Muscle of leg (tissue), 11 donors: Measurements from ENCODE around the gene NOG. TPM values are rescaled to one million over a fixed set of nuclear protein-coding genes. Genes with fewer than 3 reads are reported as not detected.

Experiments used
- DNase-seq: peaks from one replicate; pipeline ENCODE4 v3.0.0; 2013
- H3K27ac ChIP-seq: one replicate; pipeline ENCODE4 v1.5.1; 2013; ENCODE audit warnings: mild to moderate bottlenecking, low read length, control low read depth
- H3K27me3 ChIP-seq: one replicate; pipeline ENCODE4 v1.6.1; 2013; ENCODE audit warnings: low read length; ENCODE audit not compliant: control insufficient read depth, insufficient read depth
- H3K36me3 ChIP-seq: one replicate; pipeline ENCODE4 v1.6.1; 2013; ENCODE audit warnings: low read length; ENCODE audit not compliant: control insufficient read depth, insufficient read depth
- H3K4me1 ChIP-seq: one replicate; pipeline ENCODE4 v1.6.1; 2013; ENCODE audit warnings: low read length; ENCODE audit not compliant: control insufficient read depth, insufficient read depth
- H3K4me3 ChIP-seq: one replicate; pipeline ENCODE4 v1.5.1; 2013; ENCODE audit warnings: low read length, control low read depth
- H3K9me3 ChIP-seq: replicated peaks from 2 replicates; pipeline ENCODE4 v1.6.1; 2013; ENCODE audit warnings: low read depth, low read length; ENCODE audit not compliant: control insufficient read depth
- WGBS: methylation state at CpG from one replicate; pipeline ENCODE4 v1.1.5; 2013; ENCODE audit warnings: missing lambda C conversion rate; ENCODE audit not compliant: insufficient coverage; 5-methylcytosine and 5-hydroxymethylcytosine counted together
- polyA plus RNA-seq, 8 donors: library from polyadenylated mRNA; unstranded; fragments of 120-200 nt; gene quantifications; one replicate each; pipeline versions ENCODE4 v1.2.1 to v1.2.3, GENCODE V29; 2013; ENCODE audit warnings: inconsistent platforms in 1 of 8, low replicate concordance in 1 of 8; ENCODE audit not compliant: insufficient read length in 8 of 8, insufficient read depth in 1 of 8
- total RNA-seq: library from RNA; stranded (reverse); fragments of 120-200 nt; gene quantifications from one replicate; pipeline ENCODE4 v1.2.4, GENCODE V29; 2013

Gene NOG
- total and polyA plus RNA-seq, 9 donors, result 3.9 to 6.7 (median 4.4) TPM

DNA sequence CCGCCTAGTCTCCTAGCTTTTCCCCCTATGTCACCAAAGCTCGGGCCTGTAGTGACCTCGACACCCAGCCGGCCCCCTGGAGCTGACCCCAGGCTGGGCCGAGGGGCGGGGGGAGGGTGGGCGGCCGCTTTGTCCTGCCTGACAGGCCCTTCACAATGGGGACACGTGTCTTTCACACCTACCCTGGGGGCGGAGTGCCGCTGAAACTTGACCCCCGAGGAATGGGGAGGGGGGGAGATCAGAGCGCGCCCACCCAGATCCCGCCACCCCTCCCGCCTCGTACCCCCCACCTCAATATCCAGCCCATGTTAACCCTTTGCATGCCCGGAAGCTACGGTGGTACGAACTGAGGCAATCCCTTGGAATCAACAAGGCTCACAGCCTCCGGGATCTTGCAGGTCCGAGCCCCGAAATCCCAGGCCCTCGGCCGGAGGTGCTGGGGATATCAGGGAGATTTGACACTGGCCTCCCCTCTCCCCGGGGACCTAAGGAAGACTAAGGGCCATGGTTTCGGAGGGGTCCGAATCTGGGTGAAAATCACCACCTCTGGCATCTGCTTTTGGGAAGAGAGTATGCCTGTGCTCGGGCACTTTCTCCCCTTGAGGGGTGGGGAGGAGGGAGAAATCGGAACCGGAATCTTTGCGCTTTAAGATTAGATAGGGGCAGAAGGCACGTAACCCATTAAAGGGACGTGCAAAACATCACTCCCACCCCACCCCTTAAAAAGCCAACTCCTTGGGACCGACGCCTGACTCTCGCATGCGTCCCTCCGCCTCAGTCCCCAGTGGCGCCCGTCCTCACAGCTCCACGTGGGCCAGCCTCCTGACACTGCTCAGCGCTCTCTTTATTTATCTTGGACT, 2.6 kb downstream of the NOG start:
- no peaks in the 10 kb centered on the region for H3K9me3 ChIP-seq
- no peaks in the 10 kb centered on the region for H3K36me3 ChIP-seq
- 0% methylated on average over 15 of the region's 43 CpGs for WGBS
- H3K4me1 ChIP-seq, result peaks cover 45% of the 10 kb centered on the region
- H3K27ac ChIP-seq, result peak overlapping the region; percentile 65
- peak; percentile 16 for DNase-seq
- H3K27me3 ChIP-seq, result peaks cover 55% of the 10 kb centered on the region
- H3K4me3 ChIP-seq, result peak overlapping the region; percentile 15

DNA sequence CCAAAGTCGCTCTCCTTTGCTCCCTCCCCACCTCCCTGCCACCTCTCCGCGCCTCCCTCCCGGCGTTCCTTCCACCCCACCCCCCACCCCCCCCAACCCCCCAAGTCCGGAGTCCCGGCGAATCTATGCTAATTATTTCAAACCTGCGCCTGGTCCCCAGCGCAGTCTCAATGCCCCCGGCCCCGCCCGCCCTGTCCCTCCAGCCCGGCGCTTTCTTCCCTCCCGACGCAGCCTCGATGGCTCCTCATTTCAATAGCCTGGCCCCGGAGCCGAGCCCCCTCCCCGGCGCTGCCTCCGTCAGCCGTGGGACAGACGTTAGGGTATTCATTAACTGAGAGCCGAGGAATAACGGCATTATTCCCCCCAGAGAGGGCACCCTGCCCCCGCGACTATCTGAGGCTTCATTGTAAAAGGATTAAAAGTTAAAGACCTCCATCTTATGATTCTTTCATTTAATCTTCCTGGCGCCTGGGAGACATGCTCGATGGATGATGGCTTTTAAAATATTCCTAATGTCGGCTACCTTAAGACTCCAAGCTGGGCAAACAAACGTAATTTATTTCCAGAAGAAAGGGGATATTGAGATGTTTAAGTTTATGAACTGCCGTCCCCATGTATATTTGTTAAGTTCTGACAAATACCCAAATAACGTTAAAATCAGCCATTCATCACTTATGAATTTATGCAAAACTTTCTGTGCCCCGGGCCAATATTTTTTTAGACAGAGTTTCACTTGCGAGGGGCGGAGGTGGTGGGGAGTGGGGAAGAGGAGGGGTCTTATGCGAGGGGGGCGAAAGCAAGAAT, 3.4 kb downstream of the NOG start:
- no peaks in the 10 kb centered on the region for H3K9me3 ChIP-seq
- H3K4me1 ChIP-seq, result peaks cover 45% of the 10 kb centered on the region
- peak overlapping the region; percentile 67 for H3K27ac ChIP-seq
- DNase-seq, result peak; percentile 32
- peak overlapping the region; percentile 38 for H3K4me3 ChIP-seq
- H3K36me3 ChIP-seq, result no peaks in the 10 kb centered on the region
- WGBS, result 0% methylated on average over 9 of the region's 40 CpGs
- peaks cover 52% of the 10 kb centered on the region for H3K27me3 ChIP-seq

- peak overlapping the region; percentile 69 for H3K27ac ChIP-seq
- H3K27me3 ChIP-seq, result peaks cover 47% of the 10 kb centered on the region
- H3K4me1 ChIP-seq, result peaks cover 43% of the 10 kb centered on the region
- peak overlapping the region; percentile 38 for H3K4me3 ChIP-seq
- WGBS, result 0% methylated on average over 20 of the region's 41 CpGs
- H3K9me3 ChIP-seq, result no peaks in the 10 kb centered on the region
- peak; percentile 54 for DNase-seq
- H3K36me3 ChIP-seq, result no peaks in the 10 kb centered on the region
Observed at GRCh38 chr17:56597495-56597990, 4.0 kb downstream of the NOG start.

- WGBS, result 60% methylated on average over 3 of the region's 5 CpGs
Observed at GRCh38 chr17:56598466-56598865, 5.0 kb downstream of the NOG start.

DNA sequence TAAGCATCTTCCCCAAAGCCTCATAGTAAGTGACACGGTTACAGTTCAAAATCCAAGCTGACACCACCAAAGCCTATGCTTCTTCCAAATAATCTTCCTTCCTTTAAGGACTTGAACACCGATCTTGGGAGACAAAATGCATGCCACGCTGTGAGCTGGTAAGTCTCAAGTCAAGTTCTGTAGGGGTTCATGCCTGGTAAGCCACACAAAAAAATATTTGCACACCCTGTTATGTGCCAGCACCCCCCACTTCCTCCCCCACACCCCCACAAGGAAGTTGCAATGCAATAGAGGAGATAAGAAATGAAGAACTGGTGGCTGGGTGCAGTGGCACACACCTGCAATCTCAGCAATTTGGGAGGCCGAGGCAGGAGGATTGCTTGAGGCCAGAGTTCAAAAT, 5.6 kb downstream of the NOG start:
- DNase-seq, result no peak
- H3K4me1 ChIP-seq, result peaks cover 39% of the 10 kb centered on the region
- H3K36me3 ChIP-seq, result no peaks in the 10 kb centered on the region
- H3K27me3 ChIP-seq, result peaks cover 42% of the 10 kb centered on the region
- no peak overlapping the region for H3K27ac ChIP-seq
- no peak overlapping the region for H3K4me3 ChIP-seq
- 83% methylated on average over 2 of the region's 4 CpGs for WGBS
- H3K9me3 ChIP-seq, result no peaks in the 10 kb centered on the region

More at GRCh38 chr17:56598466-56598865, 5.0 kb downstream of the NOG start:
- no peaks in the 10 kb centered on the region for H3K36me3 ChIP-seq
- peaks cover 40% of the 10 kb centered on the region for H3K4me1 ChIP-seq
- peak; percentile 20 for DNase-seq
- peak overlapping the region; percentile 69 for H3K27ac ChIP-seq
- no peak overlapping the region for H3K4me3 ChIP-seq
- H3K27me3 ChIP-seq, result peaks cover 42% of the 10 kb centered on the region
- H3K9me3 ChIP-seq, result no peaks in the 10 kb centered on the region

DNA sequence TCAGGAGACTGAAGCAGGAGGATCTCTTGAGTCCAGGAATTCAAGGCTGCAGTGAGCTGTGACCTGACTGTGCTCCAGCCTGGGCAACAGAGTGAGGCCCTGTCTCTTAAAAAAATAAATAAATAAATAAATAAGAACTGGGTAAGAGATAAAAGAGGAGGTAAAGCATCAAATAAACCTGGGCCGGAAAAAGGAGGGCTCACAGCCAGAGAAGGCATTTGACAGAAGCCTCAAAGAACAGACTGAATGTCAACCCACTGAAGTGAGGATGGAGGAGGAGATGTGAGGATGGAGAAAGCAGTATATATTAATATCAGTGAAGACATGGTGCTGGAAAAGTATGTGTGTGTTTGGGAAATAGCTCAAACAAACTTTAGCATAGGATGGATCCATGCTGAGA, 6.1 kb downstream of the NOG start:
- Histone ChIP-seq H3K4me3 (no peak overlapping the region), H3K36me3 (no peaks in the 10 kb centered on the region), H3K9me3 (no peaks in the 10 kb centered on the region), H3K4me1 (peaks cover 35% of the 10 kb centered on the region), H3K27me3 (peaks cover 40% of the 10 kb centered on the region), H3K27ac (no peak overlapping the region)
- 78% methylated on average over 1 of the region's 1 CpG for WGBS
- DNase-seq, result no peak

DNA sequence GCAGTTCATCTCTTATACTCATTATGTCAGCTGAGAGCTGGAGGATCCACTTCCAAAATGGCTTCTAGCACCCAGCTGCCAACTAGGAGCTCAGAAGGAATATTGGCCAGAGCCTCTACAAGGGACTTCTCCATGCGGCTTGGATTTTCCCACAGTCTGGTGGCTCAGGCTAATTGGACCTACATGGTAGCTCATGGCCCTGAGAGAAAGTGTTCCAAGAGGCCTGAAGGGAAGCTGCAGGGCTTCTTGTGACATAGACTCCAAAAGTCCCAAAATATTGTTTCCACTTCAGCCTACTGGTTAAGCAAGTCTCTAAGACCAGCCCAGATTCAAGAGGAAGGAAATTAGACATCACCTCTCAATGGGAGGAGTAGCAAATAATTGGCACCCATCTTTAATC, 6.8 kb downstream of the NOG start:
- peaks cover 37% of the 10 kb centered on the region for H3K27me3 ChIP-seq
- WGBS, result 100% methylated on average over 1 of the region's 1 CpG

GRCh38 chr17:56601591-56601990, 8.1 kb downstream of the NOG start:
- no peak overlapping the region for H3K27ac ChIP-seq
- peaks cover 21% of the 10 kb centered on the region for H3K4me1 ChIP-seq
- peaks cover 26% of the 10 kb centered on the region for H3K27me3 ChIP-seq
- WGBS, result no CpG with 5 or more reads among the region's 1 CpG
- H3K9me3 ChIP-seq, result no peaks in the 10 kb centered on the region
- H3K36me3 ChIP-seq, result no peaks in the 10 kb centered on the region
- no peak for DNase-seq
- H3K4me3 ChIP-seq, result no peak overlapping the region

More for the DNA sequence above, 6.8 kb downstream of the NOG start:
- H3K36me3 ChIP-seq, result no peaks in the 10 kb centered on the region
- DNase-seq, result no peak
- no peak overlapping the region for H3K4me3 ChIP-seq
- no peak overlapping the region for H3K27ac ChIP-seq
- peaks cover 32% of the 10 kb centered on the region for H3K4me1 ChIP-seq
- no peaks in the 10 kb centered on the region for H3K9me3 ChIP-seq

DNA sequence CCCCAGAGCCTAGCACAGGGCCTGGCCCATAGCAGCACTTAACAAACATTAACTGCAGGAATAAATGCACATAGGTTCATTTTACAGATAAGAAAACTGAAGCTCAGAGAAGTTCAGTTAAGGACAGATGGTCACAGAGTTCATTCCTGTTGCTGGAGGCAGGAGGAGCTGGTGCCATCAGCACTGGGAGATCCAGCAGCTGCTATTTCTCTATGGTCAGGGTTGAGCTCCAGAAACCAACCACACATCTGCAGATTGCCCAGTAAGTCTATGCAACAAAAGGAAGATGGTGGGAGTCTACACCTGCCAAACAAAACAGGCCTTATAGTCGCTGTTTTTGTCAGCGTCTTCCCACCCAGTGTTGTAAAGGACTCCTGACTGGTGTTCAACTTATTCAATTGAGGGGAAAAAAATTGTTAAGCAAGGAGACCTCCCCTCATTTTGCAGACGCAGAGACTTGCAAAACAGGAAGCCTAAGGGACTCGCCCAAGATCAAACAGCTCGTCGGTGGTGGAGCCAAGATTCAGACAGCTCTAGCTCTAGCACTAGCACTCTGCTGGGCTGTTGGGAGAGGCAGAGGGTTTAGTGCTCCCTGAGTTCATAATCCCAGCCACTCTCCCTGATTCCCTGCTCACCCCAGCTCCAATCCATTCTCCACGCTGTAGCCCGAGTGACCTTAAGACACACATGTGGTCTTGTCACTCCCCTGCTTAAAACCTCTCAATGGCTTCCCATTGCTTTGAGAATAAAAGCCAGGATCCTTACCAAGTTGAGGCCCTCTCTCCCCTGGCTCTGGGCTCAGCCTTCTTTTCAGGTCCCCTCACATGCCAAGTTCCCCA, 9.0 kb downstream of the NOG start:
- peaks cover 19% of the 10 kb centered on the region for H3K27me3 ChIP-seq
- no peaks in the 10 kb centered on the region for H3K9me3 ChIP-seq
- peaks cover 14% of the 10 kb centered on the region for H3K4me1 ChIP-seq
- DNase-seq, result peak; percentile 10
- H3K4me3 ChIP-seq, result no peak overlapping the region
- 31% methylated on average over 4 of the region's 8 CpGs for WGBS
- H3K27ac ChIP-seq, result no peak overlapping the region
- H3K36me3 ChIP-seq, result no peaks in the 10 kb centered on the region
